Retina (tissue), 1 donor: ENCODE results near the gene SASH3.

Source experiments
- DNase-seq: peaks from one replicate; pipeline ENCODE4 v3.0.0-alpha.2; 2016

Gene SASH3

GRCh38 chrX:129760155-129760554 is 19.6 kb upstream of the SASH3 start:
- no peak for DNase-seq

GRCh38 chrX:129760981-129761380 is 18.8 kb upstream of the SASH3 start:
- no peak for DNase-seq

GRCh38 chrX:129761596-129761995 is 18.2 kb upstream of the SASH3 start:
- no peak for DNase-seq

GRCh38 chrX:129762448-129762847 is 17.3 kb upstream of the SASH3 start:
- DNase-seq = no peak

GRCh38 chrX:129763666-129764065 is 16.1 kb upstream of the SASH3 start:
- no peak for DNase-seq

GRCh38 chrX:129768186-129768585 is 11.6 kb upstream of the SASH3 start:
- DNase-seq = no peak

- DNase-seq = no peak
Observed at GRCh38 chrX:129768586-129769466, 10.9 kb upstream of the SASH3 start.

- DNase-seq = no peak
Observed at GRCh38 chrX:129769467-129770154, 10.1 kb upstream of the SASH3 start.

- no peak for DNase-seq
Observed at GRCh38 chrX:129771266-129771995, 8.3 kb upstream of the SASH3 start.

GRCh38 chrX:129772796-129773431 is 6.8 kb upstream of the SASH3 start:
- no peak for DNase-seq

GRCh38 chrX:129773649-129774458 is 5.9 kb upstream of the SASH3 start:
- DNase-seq = no peak

- no peak for DNase-seq
Observed at GRCh38 chrX:129777218-129778030, 2.3 kb upstream of the SASH3 start.

- DNase-seq = no peak
Observed at GRCh38 chrX:129779086-129779672, 570 bp upstream of the SASH3 start.

- DNase-seq = no peak
Observed at GRCh38 chrX:129780441-129781105, 824 bp downstream of the SASH3 start.

GRCh38 chrX:129781134-129781672 is 1.5 kb downstream of the SASH3 start:
- no peak for DNase-seq

- DNase-seq = no peak
Observed at GRCh38 chrX:129781680-129782495, 2.1 kb downstream of the SASH3 start.

- no peak for DNase-seq
Observed at GRCh38 chrX:129782706-129783105, 3.0 kb downstream of the SASH3 start.

- DNase-seq = no peak
Observed at GRCh38 chrX:129783291-129783713, 3.6 kb downstream of the SASH3 start.

GRCh38 chrX:129784371-129784770 is 4.6 kb downstream of the SASH3 start:
- DNase-seq = no peak
